HCT116 (cell line): ENCODE data around the gene ENO2. TPM values are rescaled to one million over a fixed set of nuclear protein-coding genes. Genes with fewer than 3 reads are reported as not detected.

Experiments used
- ATAC-seq: fragments of 200-7000 bp; cut with Tn5 transposase; 2 replicates; pipeline ENCODE4 v1.9.1; 2020; ENCODE audit warnings: mild to moderate bottlenecking, moderate library complexity
- BruUV-seq: library from RNA; stranded (reverse); fragments of 400-500 nt; replicated peaks from 2 replicates; lab custom pipeline; 2021; lab: Mats Ljungman, UMichigan
- CTCF ChIA-PET: fragments of 300-600 bp; sonication (Branson Sonifier 250); formaldehyde crosslinking; loops from one replicate; lab custom pipeline; 2021; ENCODE audit warnings: antibody characterized with exemption; lab: Charles Lee
- POLR2A ChIA-PET: fragments of 300-600, 350-600 bp; sonication (Branson Sonifier 250); formaldehyde crosslinking; loops from one replicate; lab custom pipeline; 2021; ENCODE audit warnings: antibody characterized with exemption; lab: Charles Lee
- RAD21 ChIA-PET, 2 experiments: fragments of 300-600 bp; sonication (Branson Sonifier 250); formaldehyde crosslinking; loops; one replicate each; lab custom pipeline; 2023; ENCODE audit warnings: low total read pairs in 2 of 2; ENCODE audit not compliant: uncharacterized antibody in 2 of 2, unreplicated experiment in 2 of 2, low non-redundant PET in 1 of 2; lab: Charles Lee
- DNase-seq: peaks from one replicate; pipeline ENCODE4 v3.0.0-alpha.2; 2010; ENCODE audit warnings: low read depth, low spot score
- H2AFZ ChIP-seq: fragments of 200-600 bp; shearing (Covaris generic), sonication (generic); 2 replicates; pipeline ENCODE4 v1.6.1; 2017; ENCODE audit warnings: low read depth, mixed run types, mixed read lengths, antibody characterized with exemption, low read length; ENCODE audit not compliant: poor library complexity, severe bottlenecking
- H3K27ac ChIP-seq: 2 replicates; pipeline ENCODE4 v1.5.1; 2012; ENCODE audit warnings: low read depth, low read length
- H3K27me3 ChIP-seq: fragments of 200-600 bp; sonication (generic); 2 replicates; pipeline ENCODE4 v1.6.1; 2016; ENCODE audit warnings: mixed run types, low read length, mixed read lengths; ENCODE audit not compliant: insufficient read depth
- H3K36me3 ChIP-seq, 2 experiments: fragments of 200-500 bp in 1 of 2; fragments of 200-600 bp in 1 of 2; sonication (Bioruptor generic) in 1 of 2; sonication (generic) in 1 of 2; 2 replicates each; pipeline versions ENCODE4 v1.5.1 to v1.6.1; 2014 to 2016; ENCODE audit warnings: low read length in 2 of 2, inconsistent platforms in 1 of 2, mixed read lengths in 1 of 2, mixed run types in 1 of 2; ENCODE audit not compliant: insufficient read depth in 2 of 2, control insufficient read depth in 1 of 2
- H3K4me1 ChIP-seq, 2 experiments: fragments of 200-600 bp in 1 of 2; sonication (generic) in 1 of 2; 2 replicates each; pipeline versions ENCODE4 v1.5.1 to v1.6.1; 2012 to 2017; ENCODE audit warnings: low read length in 2 of 2, inconsistent platforms in 1 of 2, mild to moderate bottlenecking in 1 of 2, mixed read lengths in 1 of 2, mixed run types in 1 of 2, moderate library complexity in 1 of 2; ENCODE audit not compliant: insufficient read depth in 2 of 2, control insufficient read depth in 1 of 2
- H3K4me2 ChIP-seq: fragments of 200-600 bp; sonication (generic); 2 replicates; pipeline ENCODE4 v1.6.1; 2017; ENCODE audit warnings: mixed run types, low read length, mixed read lengths
- H3K4me3 ChIP-seq, 2 experiments: fragments of 200-600 bp in 1 of 2; sonication (generic) in 1 of 2; replicated peaks in 1 of 2; 2 replicates each; pipeline ENCODE4 v1.5.1; 2011 to 2016; ENCODE audit warnings: low read length in 2 of 2, control low read depth in 1 of 2, low read depth in 1 of 2, mild to moderate bottlenecking in 1 of 2, mixed read lengths in 1 of 2, mixed run types in 1 of 2
- H3K79me2 ChIP-seq: fragments of 200-600 bp; sonication (generic); 2 replicates; pipeline ENCODE4 v1.6.1; 2017; ENCODE audit warnings: mild to moderate bottlenecking, mixed run types, low read length, moderate library complexity, mixed read lengths; ENCODE audit not compliant: insufficient read depth
- H3K9ac ChIP-seq: fragments of 200-600 bp; sonication (generic); 2 replicates; pipeline ENCODE4 v1.6.1; 2016; ENCODE audit warnings: low read length, mixed read lengths
- H3K9me2 ChIP-seq: fragments of 200-600 bp; sonication (generic), shearing (Covaris generic); 2 replicates; pipeline ENCODE4 v1.6.1; 2017; ENCODE audit warnings: mixed run types, mild to moderate bottlenecking, moderate library complexity; ENCODE audit not compliant: insufficient read depth
- H3K9me3 ChIP-seq, 2 experiments: fragments of 200-500 bp in 1 of 2; fragments of 200-600 bp in 1 of 2; sonication (Bioruptor generic) in 1 of 2; sonication (generic) in 1 of 2; 2 replicates each; pipeline ENCODE4 v1.6.1; 2014 to 2017; ENCODE audit warnings: low read length in 2 of 2, mixed read lengths in 2 of 2, inconsistent platforms in 1 of 2, low read depth in 1 of 2, mild to moderate bottlenecking in 1 of 2, mixed run types in 1 of 2, moderate library complexity in 1 of 2; ENCODE audit not compliant: control insufficient read depth in 1 of 2, insufficient read depth in 1 of 2
- H4K20me1 ChIP-seq: fragments of 200-600 bp; sonication (generic), shearing (Covaris generic); 2 replicates; pipeline ENCODE4 v1.6.1; 2017; ENCODE audit warnings: mixed run types, mild to moderate bottlenecking, moderate library complexity; ENCODE audit not compliant: insufficient read depth
- CBX3 ChIP-seq: IDR thresholded peaks from 2 replicates; pipeline ENCODE4 v1.6.1; 2012; ENCODE audit warnings: low read depth
- CEBPB ChIP-seq: IDR thresholded peaks from 2 replicates; pipeline ENCODE4 v1.6.1; 2012; ENCODE audit warnings: low read depth
- EGR1 ChIP-seq: IDR thresholded peaks from 2 replicates; pipeline ENCODE4 v1.6.1; 2012; ENCODE audit warnings: low read depth
- EZH2 ChIP-seq: fragments of 200-600 bp; sonication (generic); IDR thresholded peaks from 2 replicates; pipeline ENCODE4 v1.6.1; 2017; ENCODE audit warnings: antibody characterized with exemption, mixed run types
- EZH2phosphoT487 ChIP-seq: fragments of 200-600 bp; IDR thresholded peaks from 2 replicates; pipeline ENCODE4 v1.6.1; 2018; ENCODE audit warnings: antibody characterized with exemption, borderline replicate concordance
- FOSL1 ChIP-seq: IDR thresholded peaks from 2 replicates; pipeline ENCODE4 v1.6.1; 2012; ENCODE audit warnings: low read depth
- JUND ChIP-seq: IDR thresholded peaks from 2 replicates; pipeline ENCODE4 v1.6.1; 2012
- POLR2A ChIP-seq: IDR thresholded peaks from 2 replicates; pipeline ENCODE4 v1.7.0; 2011; ENCODE audit warnings: borderline replicate concordance; ENCODE audit not compliant: insufficient read depth, insufficient read length; ENCODE audit errors: extremely low read depth
- POLR2AphosphoS5 ChIP-seq: IDR thresholded peaks from 2 replicates; pipeline ENCODE4 v1.6.1; 2011; ENCODE audit warnings: mild to moderate bottlenecking, low read depth, low read length, moderate library complexity
- RAD21 ChIP-seq: IDR thresholded peaks from 2 replicates; pipeline ENCODE4 v1.6.1; 2012; ENCODE audit warnings: low read depth, mild to moderate bottlenecking
- REST ChIP-seq: IDR thresholded peaks from 2 replicates; pipeline ENCODE4 v1.6.1; 2012; ENCODE audit warnings: low read depth
- SIN3A ChIP-seq: IDR thresholded peaks from 2 replicates; pipeline ENCODE4 v1.6.1; 2012; ENCODE audit warnings: low read depth
- YY1 ChIP-seq: IDR thresholded peaks from 2 replicates; pipeline ENCODE4 v1.6.1; 2011; ENCODE audit warnings: low read length, low read depth, moderate library complexity, mild to moderate bottlenecking; ENCODE audit not compliant: insufficient replicate concordance; ENCODE audit errors: extremely low read depth
- ZFX ChIP-seq: fragments of 450-650 bp; IDR thresholded peaks from 2 replicates; pipeline ENCODE4 v1.6.1; 2017
- intact Hi-C: fragments of 100-400 bp; cut with micrococcal nuclease; formaldehyde crosslinking; loops from 2 replicates; pipeline ENCODE4 v1.10.0; 2022
- total RNA-seq: library from RNA; stranded (reverse); gene quantifications from one replicate; pipeline ENCODE4 v1.2.1, GENCODE V29; 2021; ENCODE audit not compliant: unreplicated experiment
- TF ChIP-seq, protein P1 (sequence below), 3 experiments: fragments of 200-600 bp in 1 of 3; sonication (generic) in 1 of 3; IDR thresholded peaks in 2 of 3; conservative IDR thresholded peaks in 1 of 3; 2 replicates each; pipeline ENCODE4 v1.5.1; 2012 to 2017; ENCODE audit warnings: low read depth in 2 of 3, low read length in 2 of 3, antibody characterized with exemption in 1 of 3, borderline replicate concordance in 1 of 3, control low read depth in 1 of 3, mild to moderate bottlenecking in 1 of 3, mixed read lengths in 1 of 3, mixed run types in 1 of 3, moderate library complexity in 1 of 3; ENCODE audit not compliant: insufficient read depth in 1 of 3
- TF ChIP-seq, protein P2 (sequence below): IDR thresholded peaks from 2 replicates; pipeline ENCODE4 v1.6.1; 2012
- TF ChIP-seq, protein P3 (sequence below): IDR thresholded peaks from 2 replicates; pipeline ENCODE4 v1.6.1; 2012

Gene ENO2
- total RNA-seq, 1 experiment from 2014 or later: 117 TPM

- Histone ChIP-seq H3K9ac (no peak overlapping the region), H3K4me2 (no peak overlapping the region), H3K4me3 (no peak overlapping the region), H3K27me3 (no peaks in the 10 kb centered on the region), H4K20me1 (no peaks in the 10 kb centered on the region), H3K9me2 (no peaks in the 10 kb centered on the region), H3K4me1 (peaks cover 0 to 13% of the 10 kb centered on the region in 2 experiments; a peak in 3 of 4 replicates), H3K9me3 (no peaks in the 10 kb centered on the region), H3K36me3 (no peaks in the 10 kb centered on the region), H3K27ac (no peak overlapping the region), H2AFZ (no peak overlapping the region)
- CTCF ChIA-PET: no interaction called here
- BruUV-seq: no TSS peak
- POLR2A ChIA-PET: interaction anchor here (1.1 kb wide), 1 partner anchor 47 kb away, joined by 3 read pairs; the partner anchor contains the start of genes C12orf57 and RNU7-1
- intact Hi-C loops: no loop called here
- RAD21 ChIA-PET: no interaction called here
- no peak for DNase-seq
- TF ChIP-seq FOSL1 (no peak), SIN3A (no peak), EGR1 (no peak), POLR2AphosphoS5 (no peak), YY1 (no peak), ZFX (no peak), CBX3 (no peak), REST (no peak), EZH2 (no peak), EZH2phosphoT487 (no peak), POLR2A (no peak), CEBPB (no peak), RAD21 (no peak), JUND (no peak)
- TF ChIP-seq, protein P1, sequence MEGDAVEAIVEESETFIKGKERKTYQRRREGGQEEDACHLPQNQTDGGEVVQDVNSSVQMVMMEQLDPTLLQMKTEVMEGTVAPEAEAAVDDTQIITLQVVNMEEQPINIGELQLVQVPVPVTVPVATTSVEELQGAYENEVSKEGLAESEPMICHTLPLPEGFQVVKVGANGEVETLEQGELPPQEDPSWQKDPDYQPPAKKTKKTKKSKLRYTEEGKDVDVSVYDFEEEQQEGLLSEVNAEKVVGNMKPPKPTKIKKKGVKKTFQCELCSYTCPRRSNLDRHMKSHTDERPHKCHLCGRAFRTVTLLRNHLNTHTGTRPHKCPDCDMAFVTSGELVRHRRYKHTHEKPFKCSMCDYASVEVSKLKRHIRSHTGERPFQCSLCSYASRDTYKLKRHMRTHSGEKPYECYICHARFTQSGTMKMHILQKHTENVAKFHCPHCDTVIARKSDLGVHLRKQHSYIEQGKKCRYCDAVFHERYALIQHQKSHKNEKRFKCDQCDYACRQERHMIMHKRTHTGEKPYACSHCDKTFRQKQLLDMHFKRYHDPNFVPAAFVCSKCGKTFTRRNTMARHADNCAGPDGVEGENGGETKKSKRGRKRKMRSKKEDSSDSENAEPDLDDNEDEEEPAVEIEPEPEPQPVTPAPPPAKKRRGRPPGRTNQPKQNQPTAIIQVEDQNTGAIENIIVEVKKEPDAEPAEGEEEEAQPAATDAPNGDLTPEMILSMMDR (IDR thresholded peaks at IDR 0.05 in 2 of 3, conservative IDR thresholded peaks at IDR 0.05 in 1 of 3; ENCODE audit: borderline replicate concordance in 1 of 3, insufficient read depth in 1 of 3, low read depth in 2 of 3, low read length in 2 of 3): no peak
- TF ChIP-seq, protein P2, sequence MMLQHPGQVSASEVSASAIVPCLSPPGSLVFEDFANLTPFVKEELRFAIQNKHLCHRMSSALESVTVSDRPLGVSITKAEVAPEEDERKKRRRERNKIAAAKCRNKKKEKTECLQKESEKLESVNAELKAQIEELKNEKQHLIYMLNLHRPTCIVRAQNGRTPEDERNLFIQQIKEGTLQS: no peak
- TF ChIP-seq, protein P3, sequence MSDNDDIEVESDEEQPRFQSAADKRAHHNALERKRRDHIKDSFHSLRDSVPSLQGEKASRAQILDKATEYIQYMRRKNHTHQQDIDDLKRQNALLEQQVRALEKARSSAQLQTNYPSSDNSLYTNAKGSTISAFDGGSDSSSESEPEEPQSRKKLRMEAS: no peak
- TF ChIP-seq, all 23 proteins: peak for 0
- no peak for ATAC-seq
- no peaks in the 10 kb centered on the region for H3K79me2 ChIP-seq
These were observed 17.4 kb upstream of the ENO2 start for GRCh38 chr12:6896846-6897435.
